Stimulated activated CD4-positive, alpha-beta T cell treated with anti-CD3 and anti-CD28 coated beads, Interleukin-2, amount 100 ng/mL, for 24 hours (primary cell): Measurements from ENCODE around the gene HAPSTR1.
A peak's percentile ranks its signal among the peaks of the same experiment; 100 is the strongest.
"Not testable (repeated sequence)": the region's sequence is repeated elsewhere in the genome, so short reads cannot be mapped to it uniquely, and the experiment has no call there.

Experiments used
- DNase-seq, 2 donors: peaks; one replicate each; pipeline ENCODE4 v3.0.0-alpha.2; 2020

Gene HAPSTR1, protein sequence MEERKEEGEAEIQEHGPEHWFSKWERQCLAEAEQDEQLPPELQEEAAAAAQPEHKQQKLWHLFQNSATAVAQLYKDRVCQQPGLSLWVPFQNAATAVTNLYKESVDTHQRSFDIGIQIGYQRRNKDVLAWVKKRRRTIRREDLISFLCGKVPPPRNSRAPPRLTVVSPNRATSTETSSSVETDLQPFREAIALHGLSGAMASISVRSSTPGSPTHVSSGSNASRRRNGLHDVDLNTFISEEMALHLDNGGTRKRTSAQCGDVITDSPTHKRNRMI

DNA sequence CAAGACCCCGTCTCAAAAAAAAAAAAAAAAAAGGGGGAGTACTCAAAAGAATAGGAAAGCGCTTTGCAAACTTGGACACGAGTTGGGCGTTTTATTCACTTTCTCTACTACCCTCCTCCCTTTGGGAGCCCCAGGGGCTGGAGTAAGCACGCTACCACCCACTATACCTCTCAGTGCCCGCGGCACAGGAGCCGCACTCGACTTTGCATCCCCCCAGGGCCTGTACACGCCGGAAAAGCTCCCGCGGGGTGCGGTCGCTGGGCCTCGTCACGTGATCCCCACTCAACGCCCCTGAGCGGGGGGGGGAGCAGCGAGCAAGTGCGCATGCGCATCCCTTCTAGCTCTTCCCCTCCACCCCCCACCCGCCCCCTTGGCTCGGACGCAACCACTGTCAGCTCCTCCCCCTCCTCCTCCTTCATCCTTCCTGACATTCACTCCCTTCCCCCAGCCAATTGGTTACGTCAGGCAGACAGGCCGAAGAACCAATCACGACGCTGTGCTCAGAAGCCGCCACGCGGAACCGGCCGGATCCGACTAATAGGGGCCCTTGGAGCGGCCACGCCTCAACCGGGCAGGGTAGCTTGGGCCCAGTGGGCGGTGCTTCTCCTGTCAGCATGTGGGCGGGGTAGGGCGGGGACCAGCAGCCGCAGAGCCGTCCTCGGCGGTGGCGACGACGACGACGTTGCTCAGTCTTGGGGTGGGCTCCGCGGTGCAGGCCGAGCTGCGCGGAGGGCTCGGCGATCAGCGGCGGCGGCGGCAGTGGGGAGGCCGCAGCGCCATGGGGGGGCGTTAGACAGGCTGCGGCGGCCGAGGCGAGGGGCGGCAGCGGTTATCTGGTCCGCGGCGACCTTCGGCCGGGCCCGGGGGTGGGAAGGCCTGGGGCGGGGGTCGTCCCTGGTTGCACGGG, at the start of gene HAPSTR1:
Gene HAPSTR1, plus strand, starts transcription at position 685 of the 907 bp plus-strand sequence. CDS start 401 bp downstream, outside the sequence.
- peak; percentile 99 to 100 for DNase-seq

DNA sequence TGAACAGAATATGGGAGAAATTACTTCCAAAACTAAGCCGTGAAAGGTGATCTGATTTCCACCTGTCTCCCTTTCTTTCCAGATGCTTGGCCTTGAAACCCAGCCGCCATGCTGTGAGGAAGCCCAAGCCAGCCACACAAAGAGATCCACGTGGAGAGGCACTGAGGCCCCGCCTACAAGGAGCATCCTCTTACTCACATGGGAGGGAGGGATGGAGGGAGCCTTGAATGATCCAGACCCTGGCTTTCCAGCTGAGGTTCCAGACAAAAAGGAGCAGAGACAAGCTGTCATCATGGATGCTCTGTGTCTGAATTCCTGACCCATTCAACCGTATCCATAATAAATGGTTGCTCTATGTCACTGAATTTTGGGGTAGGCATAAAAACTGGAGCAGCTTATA, 48.9 kb upstream of the HAPSTR1 start:
- DNase-seq, result no peak

GRCh38 chr16:9042964-9043680, 48.3 kb upstream of the HAPSTR1 start:
- no peak for DNase-seq

DNA sequence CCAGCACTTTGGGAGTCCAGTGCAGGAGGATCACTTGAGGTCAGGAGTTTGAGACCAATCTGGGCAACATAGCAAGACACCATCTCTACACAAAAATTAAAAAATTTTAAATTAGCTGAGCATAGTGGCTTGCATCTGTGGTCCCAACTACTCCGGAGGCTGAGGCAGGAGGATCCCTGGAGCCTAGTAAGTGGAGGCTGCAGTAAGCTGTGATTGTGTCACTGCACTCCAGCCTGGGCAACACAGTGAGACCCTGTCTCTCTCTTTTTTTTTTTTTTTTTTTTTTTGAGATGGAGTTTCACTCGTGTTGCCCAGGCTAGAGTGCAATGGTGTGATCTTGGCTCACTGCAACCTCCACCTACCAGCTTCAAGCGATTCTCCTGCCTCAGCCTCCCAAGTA, 45.9 kb upstream of the HAPSTR1 start:
- DNase-seq, result not testable (repeated sequence)

DNA sequence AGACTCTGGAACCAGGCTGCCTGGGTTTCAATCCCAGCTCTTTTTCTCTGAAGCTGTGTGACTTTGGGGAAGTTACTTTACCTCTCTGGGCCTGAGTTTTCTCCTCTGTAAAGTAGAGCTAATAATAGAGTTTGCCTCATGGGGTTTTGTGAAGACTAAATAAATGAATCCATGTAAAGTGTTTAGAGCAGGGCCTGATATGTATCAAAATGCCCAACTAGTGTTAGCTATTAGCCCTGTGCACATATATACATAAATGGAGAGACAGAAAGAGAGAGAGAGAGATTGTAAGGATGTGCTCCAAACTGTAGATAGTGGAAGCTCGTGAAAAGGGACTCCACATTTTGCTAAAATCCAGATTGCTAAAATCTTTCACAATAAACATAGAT, 44.8 kb upstream of the HAPSTR1 start:
- no peak for DNase-seq

GRCh38 chr16:9047689-9048301, 43.6 kb upstream of the HAPSTR1 start:
- DNase-seq, result peak; percentile 59 to 64

DNA sequence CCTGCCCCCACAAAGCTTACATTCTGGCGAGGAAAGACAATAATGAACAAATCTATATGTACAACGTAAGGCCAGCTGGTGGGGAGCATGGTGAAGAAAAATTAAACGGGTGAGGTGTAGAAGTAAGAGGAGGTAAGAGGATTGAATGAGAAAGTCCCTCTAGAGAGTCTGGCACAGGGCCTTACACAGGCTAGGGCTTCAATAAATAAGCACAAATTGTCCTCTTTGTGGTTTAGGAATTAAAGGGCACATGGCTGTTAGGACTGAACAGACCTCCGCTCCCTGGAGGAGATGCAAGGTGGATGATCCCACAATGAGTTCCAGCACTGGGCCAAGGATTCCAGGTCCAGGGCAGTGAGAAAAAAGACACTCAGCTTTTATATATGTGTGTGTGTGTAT, 43.1 kb upstream of the HAPSTR1 start:
- no peak for DNase-seq

GRCh38 chr16:9049241-9049640, 42.2 kb upstream of the HAPSTR1 start:
- DNase-seq, result no peak

GRCh38 chr16:9050102-9050830, 41.2 kb upstream of the HAPSTR1 start:
- DNase-seq, result peak in 1 of 2 donors; percentile 26

- DNase-seq, result peak in 1 of 2 donors; percentile 25
These were observed 38.3 kb upstream of the HAPSTR1 start for GRCh38 chr16:9053006-9053601.

GRCh38 chr16:9054460-9054859, 37.0 kb upstream of the HAPSTR1 start:
- no peak for DNase-seq

- DNase-seq, result no peak
These were observed 36.3 kb upstream of the HAPSTR1 start for GRCh38 chr16:9055115-9055514.

DNA sequence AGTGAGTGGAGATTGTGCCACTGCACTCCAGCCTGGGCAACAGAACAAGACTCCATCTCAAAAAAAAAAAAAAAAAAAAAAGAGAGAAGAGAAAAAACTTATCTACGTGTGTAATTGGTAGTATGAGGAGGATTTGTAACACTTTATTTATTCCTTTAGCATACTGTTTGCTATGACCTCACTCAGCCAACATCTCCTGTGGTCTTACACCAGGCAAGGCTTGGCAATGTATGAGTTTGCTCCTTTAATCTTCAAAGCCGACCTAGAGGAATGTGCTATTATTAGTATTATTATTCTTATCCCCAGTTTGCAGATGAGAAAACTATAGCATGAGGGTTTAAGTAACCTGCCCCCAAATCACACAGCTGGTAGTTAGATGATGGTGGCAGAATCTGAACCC, 35.8 kb upstream of the HAPSTR1 start:
- no peak for DNase-seq

- DNase-seq, result no peak
These were observed 35.4 kb upstream of the HAPSTR1 start for GRCh38 chr16:9056061-9056460.

GRCh38 chr16:9058211-9058610, 33.2 kb upstream of the HAPSTR1 start:
- no peak for DNase-seq

DNA sequence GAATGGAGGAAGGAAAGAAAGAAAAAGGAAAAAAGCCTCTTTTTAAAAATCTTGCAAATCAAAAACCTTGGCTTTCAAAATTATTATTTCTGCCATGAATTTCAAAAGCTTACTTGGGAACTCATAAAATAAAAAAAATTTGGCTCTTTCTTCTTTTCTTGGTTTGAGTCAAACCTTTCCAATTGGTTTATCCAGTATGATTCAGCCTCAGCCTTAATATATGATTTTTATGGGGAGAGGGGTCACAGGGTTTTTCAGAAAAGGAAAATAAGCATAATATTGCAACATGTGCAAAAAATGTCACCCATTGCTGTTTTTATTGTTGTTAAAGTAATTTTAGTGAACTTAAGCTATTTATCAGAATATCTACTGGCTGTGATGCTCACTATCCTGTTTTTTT, 31.2 kb upstream of the HAPSTR1 start:
- DNase-seq, result no peak

GRCh38 chr16:9061358-9061813, 30.1 kb upstream of the HAPSTR1 start:
- no peak for DNase-seq

GRCh38 chr16:9062301-9062700, 29.1 kb upstream of the HAPSTR1 start:
- no peak for DNase-seq

DNA sequence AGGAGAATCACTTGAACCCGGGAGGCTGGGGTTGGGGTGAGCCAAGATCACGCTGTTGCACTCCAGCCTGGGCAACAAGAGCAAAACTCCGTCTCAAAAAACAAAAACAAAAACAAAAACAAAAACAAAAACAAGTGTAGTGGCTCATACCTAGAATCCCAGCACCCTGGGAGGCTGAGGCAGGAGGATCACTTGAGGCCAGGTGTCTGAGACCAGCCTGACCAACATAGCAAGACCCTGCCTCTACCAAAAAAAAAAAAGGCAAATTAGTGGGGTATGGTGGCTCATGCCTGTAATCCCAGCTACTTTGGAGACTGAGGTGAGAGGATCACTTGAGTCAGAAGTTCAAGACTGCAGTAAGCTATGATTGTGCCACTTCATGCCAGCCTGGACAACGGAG, 26.4 kb upstream of the HAPSTR1 start:
- no peak for DNase-seq

GRCh38 chr16:9068886-9069285, 22.6 kb upstream of the HAPSTR1 start:
- DNase-seq, result no peak

- no peak for DNase-seq
These were observed 21.2 kb upstream of the HAPSTR1 start for GRCh38 chr16:9070254-9070653.

DNA sequence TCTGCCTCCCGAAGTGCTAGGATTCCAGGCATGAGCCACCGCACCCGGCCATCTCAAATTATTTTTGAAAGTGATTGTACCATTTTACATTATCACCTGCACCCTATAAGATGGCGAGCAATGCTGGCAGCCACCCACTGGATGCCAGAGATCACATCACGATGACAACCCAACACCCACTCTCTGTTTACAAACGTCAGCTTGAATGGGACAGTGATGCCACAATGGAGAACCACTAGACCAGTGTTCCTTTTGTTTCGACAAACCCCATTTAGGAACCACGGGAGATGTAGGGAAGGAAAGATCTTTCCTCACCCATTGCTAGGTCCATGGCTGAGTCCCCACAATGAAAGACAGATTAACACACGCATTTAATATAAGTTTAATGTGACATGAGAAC, 20.1 kb upstream of the HAPSTR1 start:
- no peak for DNase-seq
